GM12878 (cell line): ENCODE data around the gene HAUS1.

ENCODE experiments used
- CHD2 ChIP-seq: IDR thresholded peaks from 2 replicates; pipeline ENCODE4 v1.6.1; 2011; ENCODE audit warnings: low read depth, low read length, improper control_type of control experiment, borderline replicate concordance
- EGR1 ChIP-seq, 2 experiments: IDR thresholded peaks; 1 replicate in 1 of 2; 2 replicates in 1 of 2; pipeline ENCODE4 v1.6.1; 2011 to 2012; ENCODE audit warnings: low read depth in 2 of 2, low read length in 2 of 2, borderline replicate concordance in 1 of 2, mild to moderate bottlenecking in 1 of 2, moderate library complexity in 1 of 2
- EZH2 ChIP-seq: IDR thresholded peaks from 2 replicates; pipeline ENCODE4 v1.6.1; 2012; ENCODE audit warnings: low read depth, mild to moderate bottlenecking, control low read depth, inconsistent platforms, low read length, borderline replicate concordance; ENCODE audit not compliant: control insufficient read depth
- HDAC6 ChIP-seq: fragments of 200-600 bp; sonication (generic); IDR thresholded peaks from one replicate; pipeline ENCODE4 v1.8.0; 2017; ENCODE audit warnings: antibody characterized with exemption; ENCODE audit not compliant: unreplicated experiment
- IKZF1 ChIP-seq: fragments of 450-650 bp; conservative IDR thresholded peaks from 2 replicates; pipeline ENCODE4 v1.6.1; 2017; ENCODE audit warnings: antibody characterized with exemption, mild to moderate bottlenecking
- NBN ChIP-seq: fragments of 450-650 bp; IDR thresholded peaks from 2 replicates; pipeline ENCODE4 v1.6.1; 2016
- POLR2A ChIP-seq: IDR thresholded peaks from 2 replicates; pipeline ENCODE4 v1.6.1; 2011; ENCODE audit warnings: low read depth, mild to moderate bottlenecking, low read length
- SREBF2 ChIP-seq: IDR thresholded peaks from 2 replicates; pipeline ENCODE4 v1.6.1; 2012; ENCODE audit warnings: mild to moderate bottlenecking, low read length
- TF ChIP-seq, protein P1 (sequence below): fragments of 150-350 bp; IDR thresholded peaks from 2 replicates; pipeline ENCODE4 v1.6.1; 2016; ENCODE audit warnings: low read depth, low read length
- TF ChIP-seq, protein P2 (sequence below), 3 experiments: IDR thresholded peaks in 2 of 3; conservative IDR thresholded peaks in 1 of 3; 2 replicates each; pipeline ENCODE4 v1.5.1; 2011; ENCODE audit warnings: low read depth in 3 of 3, low read length in 3 of 3, mild to moderate bottlenecking in 3 of 3, control low read depth in 2 of 3, moderate library complexity in 2 of 3, inconsistent platforms in 1 of 3, mixed read lengths in 1 of 3; ENCODE audit not compliant: control insufficient read depth in 2 of 3, insufficient read depth in 1 of 3; ENCODE audit errors: extremely low read depth in 1 of 3

GRCh38 chr18:46155641-46156051 is 51.5 kb downstream of the HAUS1 start:
- TF ChIP-seq, protein P1, sequence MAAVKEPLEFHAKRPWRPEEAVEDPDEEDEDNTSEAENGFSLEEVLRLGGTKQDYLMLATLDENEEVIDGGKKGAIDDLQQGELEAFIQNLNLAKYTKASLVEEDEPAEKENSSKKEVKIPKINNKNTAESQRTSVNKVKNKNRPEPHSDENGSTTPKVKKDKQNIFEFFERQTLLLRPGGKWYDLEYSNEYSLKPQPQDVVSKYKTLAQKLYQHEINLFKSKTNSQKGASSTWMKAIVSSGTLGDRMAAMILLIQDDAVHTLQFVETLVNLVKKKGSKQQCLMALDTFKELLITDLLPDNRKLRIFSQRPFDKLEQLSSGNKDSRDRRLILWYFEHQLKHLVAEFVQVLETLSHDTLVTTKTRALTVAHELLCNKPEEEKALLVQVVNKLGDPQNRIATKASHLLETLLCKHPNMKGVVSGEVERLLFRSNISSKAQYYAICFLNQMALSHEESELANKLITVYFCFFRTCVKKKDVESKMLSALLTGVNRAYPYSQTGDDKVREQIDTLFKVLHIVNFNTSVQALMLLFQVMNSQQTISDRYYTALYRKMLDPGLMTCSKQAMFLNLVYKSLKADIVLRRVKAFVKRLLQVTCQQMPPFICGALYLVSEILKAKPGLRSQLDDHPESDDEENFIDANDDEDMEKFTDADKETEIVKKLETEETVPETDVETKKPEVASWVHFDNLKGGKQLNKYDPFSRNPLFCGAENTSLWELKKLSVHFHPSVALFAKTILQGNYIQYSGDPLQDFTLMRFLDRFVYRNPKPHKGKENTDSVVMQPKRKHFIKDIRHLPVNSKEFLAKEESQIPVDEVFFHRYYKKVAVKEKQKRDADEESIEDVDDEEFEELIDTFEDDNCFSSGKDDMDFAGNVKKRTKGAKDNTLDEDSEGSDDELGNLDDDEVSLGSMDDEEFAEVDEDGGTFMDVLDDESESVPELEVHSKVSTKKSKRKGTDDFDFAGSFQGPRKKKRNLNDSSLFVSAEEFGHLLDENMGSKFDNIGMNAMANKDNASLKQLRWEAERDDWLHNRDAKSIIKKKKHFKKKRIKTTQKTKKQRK: no peak
- TF ChIP-seq HDAC6: no peak
- TF ChIP-seq, protein P2, sequence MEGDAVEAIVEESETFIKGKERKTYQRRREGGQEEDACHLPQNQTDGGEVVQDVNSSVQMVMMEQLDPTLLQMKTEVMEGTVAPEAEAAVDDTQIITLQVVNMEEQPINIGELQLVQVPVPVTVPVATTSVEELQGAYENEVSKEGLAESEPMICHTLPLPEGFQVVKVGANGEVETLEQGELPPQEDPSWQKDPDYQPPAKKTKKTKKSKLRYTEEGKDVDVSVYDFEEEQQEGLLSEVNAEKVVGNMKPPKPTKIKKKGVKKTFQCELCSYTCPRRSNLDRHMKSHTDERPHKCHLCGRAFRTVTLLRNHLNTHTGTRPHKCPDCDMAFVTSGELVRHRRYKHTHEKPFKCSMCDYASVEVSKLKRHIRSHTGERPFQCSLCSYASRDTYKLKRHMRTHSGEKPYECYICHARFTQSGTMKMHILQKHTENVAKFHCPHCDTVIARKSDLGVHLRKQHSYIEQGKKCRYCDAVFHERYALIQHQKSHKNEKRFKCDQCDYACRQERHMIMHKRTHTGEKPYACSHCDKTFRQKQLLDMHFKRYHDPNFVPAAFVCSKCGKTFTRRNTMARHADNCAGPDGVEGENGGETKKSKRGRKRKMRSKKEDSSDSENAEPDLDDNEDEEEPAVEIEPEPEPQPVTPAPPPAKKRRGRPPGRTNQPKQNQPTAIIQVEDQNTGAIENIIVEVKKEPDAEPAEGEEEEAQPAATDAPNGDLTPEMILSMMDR (IDR thresholded peaks at IDR 0.05 in 2 of 3, conservative IDR thresholded peaks at IDR 0.05 in 1 of 3; ENCODE audit: control insufficient read depth in 2 of 3, extremely low read depth in 1 of 3, insufficient read depth in 1 of 3, low read depth in 3 of 3, low read length in 3 of 3): no peak
- TF ChIP-seq EGR1 (IDR thresholded peaks at IDR 0.05; ENCODE audit: borderline replicate concordance in 1 of 2, low read depth in 2 of 2, low read length in 2 of 2): no peak
- no peak for TF ChIP-seq SREBF2
- TF ChIP-seq CHD2: no peak
- no peak for TF ChIP-seq IKZF1
- TF ChIP-seq EZH2: no peak
- no peak for TF ChIP-seq POLR2A
- TF ChIP-seq NBN: no peak
